HEK293 (cell line): ENCODE measurements around the gene SHE.

Source experiments
- ATF2 ChIP-seq: fragments of 450-650 bp; formaldehyde crosslinking; IDR thresholded peaks from 2 replicates; pipeline ENCODE4 v1.5.1; 2016; ENCODE audit warnings: missing biosample characterization, missing genetic modification characterization, low read depth
- CTCF ChIP-seq: fragments of 450-650 bp; formaldehyde crosslinking; IDR thresholded peaks from 2 replicates; pipeline ENCODE4 v1.5.1; 2016; ENCODE audit warnings: missing biosample characterization, missing genetic modification characterization
- FEZF1 ChIP-seq: fragments of 450-650 bp; formaldehyde crosslinking; IDR thresholded peaks from 2 replicates; pipeline ENCODE4 v1.5.1; 2016; ENCODE audit warnings: missing biosample characterization, missing genetic modification characterization
- PRDM1 ChIP-seq: fragments of 450-650 bp; formaldehyde crosslinking; IDR thresholded peaks from 2 replicates; pipeline ENCODE4; 2016; ENCODE audit warnings: missing biosample characterization, missing genetic modification characterization
- RBAK ChIP-seq: fragments of 450-650 bp; formaldehyde crosslinking; IDR thresholded peaks from 2 replicates; pipeline ENCODE4 v1.5.1; 2016; ENCODE audit warnings: missing biosample characterization, missing genetic modification characterization
- SCRT1 ChIP-seq: fragments of 450-650 bp; formaldehyde crosslinking; IDR thresholded peaks from 2 replicates; pipeline ENCODE4 v1.5.1; 2016; ENCODE audit warnings: missing biosample characterization, missing genetic modification characterization, borderline replicate concordance
- TSHZ1 ChIP-seq: fragments of 450-650 bp; formaldehyde crosslinking; IDR thresholded peaks from 2 replicates; pipeline ENCODE4 v1.5.1; 2016; ENCODE audit warnings: missing biosample characterization, missing genetic modification characterization, borderline replicate concordance
- ZBTB20 ChIP-seq: fragments of 450-650 bp; formaldehyde crosslinking; IDR thresholded peaks from 2 replicates; pipeline ENCODE4 v1.5.1; 2016; ENCODE audit warnings: missing biosample characterization, missing genetic modification characterization
- ZBTB21 ChIP-seq: fragments of 450-650 bp; formaldehyde crosslinking; IDR thresholded peaks from 2 replicates; pipeline ENCODE4 v1.5.1; 2017; ENCODE audit warnings: missing biosample characterization, missing genetic modification characterization
- ZBTB6 ChIP-seq: fragments of 450-650 bp; formaldehyde crosslinking; IDR thresholded peaks from 2 replicates; pipeline ENCODE4 v1.5.1; 2017; ENCODE audit warnings: missing biosample characterization, missing genetic modification characterization
- ZEB2 ChIP-seq: fragments of 450-650 bp; formaldehyde crosslinking; IDR thresholded peaks from 2 replicates; pipeline ENCODE4 v1.5.1; 2016; ENCODE audit warnings: missing biosample characterization, missing genetic modification characterization
- ZNF140 ChIP-seq: fragments of 450-650 bp; formaldehyde crosslinking; IDR thresholded peaks from 2 replicates; pipeline ENCODE4 v1.5.1; 2016; ENCODE audit warnings: missing biosample characterization, missing genetic modification characterization
- ZNF146 ChIP-seq: fragments of 450-650 bp; formaldehyde crosslinking; IDR thresholded peaks from 2 replicates; pipeline ENCODE4 v1.5.1; 2016; ENCODE audit warnings: missing biosample characterization, missing genetic modification characterization
- ZNF155 ChIP-seq: fragments of 450-650 bp; formaldehyde crosslinking; IDR thresholded peaks from 2 replicates; pipeline ENCODE4 v1.5.1; 2016; ENCODE audit warnings: missing biosample characterization, missing genetic modification characterization
- ZNF174 ChIP-seq: fragments of 450-650 bp; formaldehyde crosslinking; IDR thresholded peaks from 2 replicates; pipeline ENCODE4 v1.5.0; 2017; ENCODE audit warnings: missing biosample characterization, mild to moderate bottlenecking, missing genetic modification characterization
- ZNF19 ChIP-seq: fragments of 450-650 bp; formaldehyde crosslinking; IDR thresholded peaks from 2 replicates; pipeline ENCODE4; 2016; ENCODE audit warnings: missing biosample characterization, missing genetic modification characterization, low read depth
- ZNF211 ChIP-seq: fragments of 450-650 bp; formaldehyde crosslinking; IDR thresholded peaks from 2 replicates; pipeline ENCODE4 v1.5.1; 2016; ENCODE audit warnings: low read depth, missing biosample characterization, missing genetic modification characterization
- ZNF214 ChIP-seq: fragments of 450-650 bp; formaldehyde crosslinking; IDR thresholded peaks from 2 replicates; pipeline ENCODE4 v1.5.1; 2017; ENCODE audit warnings: missing biosample characterization, mild to moderate bottlenecking, missing genetic modification characterization, borderline replicate concordance
- ZNF24 ChIP-seq: fragments of 450-650 bp; formaldehyde crosslinking; IDR thresholded peaks from 2 replicates; pipeline ENCODE4 v1.5.1; 2016; ENCODE audit warnings: missing biosample characterization, missing genetic modification characterization
- ZNF324 ChIP-seq: fragments of 450-650 bp; formaldehyde crosslinking; IDR thresholded peaks from 2 replicates; pipeline ENCODE4 v1.5.1; 2016; ENCODE audit warnings: missing biosample characterization, missing genetic modification characterization
- ZNF513 ChIP-seq: fragments of 450-650 bp; IDR thresholded peaks from 2 replicates; pipeline ENCODE4 v1.5.1; 2018; ENCODE audit warnings: missing biosample characterization, missing genetic modification characterization
- ZNF560 ChIP-seq: fragments of 450-650 bp; formaldehyde crosslinking; IDR thresholded peaks from 2 replicates; pipeline ENCODE4 v1.5.1; 2017; ENCODE audit warnings: missing biosample characterization, missing genetic modification characterization, borderline replicate concordance
- ZNF600 ChIP-seq: fragments of 450-650 bp; formaldehyde crosslinking; IDR thresholded peaks from 2 replicates; pipeline ENCODE4 v1.5.1; 2016; ENCODE audit warnings: missing biosample characterization, missing genetic modification characterization
- ZNF626 ChIP-seq: fragments of 450-650 bp; sonication (Bioruptor Pico); formaldehyde crosslinking; IDR thresholded peaks from 2 replicates; pipeline ENCODE4 v1.5.1; 2018; ENCODE audit warnings: missing biosample characterization, missing genetic modification characterization, inconsistent platforms
- ZNF654 ChIP-seq: fragments of 450-650 bp; formaldehyde crosslinking; IDR thresholded peaks from 2 replicates; pipeline ENCODE4 v1.5.1; 2016; ENCODE audit warnings: low read depth, missing biosample characterization, missing genetic modification characterization
- ZNF664 ChIP-seq: fragments of 450-650 bp; formaldehyde crosslinking; IDR thresholded peaks from 2 replicates; pipeline ENCODE4 v1.5.1; 2016; ENCODE audit warnings: missing biosample characterization, missing genetic modification characterization
- ZNF670 ChIP-seq: fragments of 450-650 bp; formaldehyde crosslinking; IDR thresholded peaks from 2 replicates; pipeline ENCODE4 v1.5.1; 2016; ENCODE audit warnings: missing biosample characterization, missing genetic modification characterization, low read depth
- ZNF791 ChIP-seq: fragments of 450-650 bp; formaldehyde crosslinking; IDR thresholded peaks from 2 replicates; pipeline ENCODE4 v1.5.1; 2016; ENCODE audit warnings: missing biosample characterization, missing genetic modification characterization
- ZSCAN23 ChIP-seq: fragments of 450-650 bp; formaldehyde crosslinking; IDR thresholded peaks from 2 replicates; pipeline ENCODE4 v1.5.1; 2016; ENCODE audit warnings: missing biosample characterization, missing genetic modification characterization
- ZSCAN30 ChIP-seq: fragments of 450-650 bp; IDR thresholded peaks from 2 replicates; pipeline ENCODE4 v1.5.1; 2018; ENCODE audit warnings: missing biosample characterization, mild to moderate bottlenecking, missing genetic modification characterization, moderate library complexity
- ZSCAN5A ChIP-seq: fragments of 450-650 bp; formaldehyde crosslinking; IDR thresholded peaks from 2 replicates; pipeline ENCODE4 v1.5.1; 2016; ENCODE audit warnings: missing biosample characterization, missing genetic modification characterization

Gene SHE

GRCh38 chr1:154479764-154480421, 22.3 kb downstream of the SHE start (continued):
- TF ChIP-seq ZNF155 (tag by site-specific recombination) = no peak
- no peak for TF ChIP-seq ZNF174 (tag by site-specific recombination)
- TF ChIP-seq ZBTB6 (tag by site-specific recombination) = no peak
- no peak for TF ChIP-seq ZNF19 (tag by site-specific recombination)
- TF ChIP-seq ZSCAN23 (tag by site-specific recombination) = no peak
- TF ChIP-seq ZNF670 (tag by site-specific recombination) = no peak
- TF ChIP-seq ZSCAN30 (tag by site-specific recombination) = peak; percentile 73; the same call in 1 of the 2 replicates
- TF ChIP-seq ZBTB20 (tag by site-specific recombination) = no peak
- peak; percentile 99 for TF ChIP-seq ZNF654 (tag by site-specific recombination)
- peak; percentile 64; the same call in 1 of the 2 replicates for TF ChIP-seq CTCF (tag by site-specific recombination)
- no peak for TF ChIP-seq ZNF211
- no peak; the same call in 1 of the 2 replicates for TF ChIP-seq ZEB2 (tag by site-specific recombination)
- TF ChIP-seq FEZF1 = no peak
- TF ChIP-seq ZNF324 = no peak
- no peak for TF ChIP-seq ZNF600 (tag by site-specific recombination)
- TF ChIP-seq ZSCAN5A (tag by site-specific recombination) = no peak
- 0 out of 2 replicates have a peak, but pooled peaks have one; percentile 46 for TF ChIP-seq PRDM1
- no peak for TF ChIP-seq ZNF140
- no peak for TF ChIP-seq ZNF214
- TF ChIP-seq ZBTB21 (tag by site-specific recombination) = no peak
- no peak for TF ChIP-seq ZNF626 (tag by site-specific recombination)
- no peak for TF ChIP-seq ZNF146 (tag by site-specific recombination)
- TF ChIP-seq ZNF664 (tag by site-specific recombination) = 0 out of 2 replicates have a peak, but pooled peaks have one; percentile 29
- no peak for TF ChIP-seq ATF2 (tag by site-specific recombination)
- no peak for TF ChIP-seq SCRT1 (tag by site-specific recombination)
- TF ChIP-seq ZNF791 (tag by site-specific recombination) = no peak
- TF ChIP-seq ZNF24 (tag by site-specific recombination) = no peak
- TF ChIP-seq TSHZ1 = no peak
- TF ChIP-seq RBAK = no peak
- TF ChIP-seq ZNF560 (tag by site-specific recombination) = no peak
- TF ChIP-seq ZNF513 (tag by site-specific recombination) = no peak
